Measurements from ENCODE around the gene TSPAN5. TPM values are rescaled to one million over a fixed set of nuclear protein-coding genes. Genes with fewer than 3 reads are reported as not detected.

TSPAN5 gene
- total RNA-seq, 2 experiments from 2014 or later = 18.6 to 21.5 TPM

GRCh38 chr4:98687876-98688275, 29.5 kb upstream of the TSPAN5 start:
- ATAC-seq = no peak
- no peak overlapping the region for H3K4me3 Mint-ChIP-seq

DNA sequence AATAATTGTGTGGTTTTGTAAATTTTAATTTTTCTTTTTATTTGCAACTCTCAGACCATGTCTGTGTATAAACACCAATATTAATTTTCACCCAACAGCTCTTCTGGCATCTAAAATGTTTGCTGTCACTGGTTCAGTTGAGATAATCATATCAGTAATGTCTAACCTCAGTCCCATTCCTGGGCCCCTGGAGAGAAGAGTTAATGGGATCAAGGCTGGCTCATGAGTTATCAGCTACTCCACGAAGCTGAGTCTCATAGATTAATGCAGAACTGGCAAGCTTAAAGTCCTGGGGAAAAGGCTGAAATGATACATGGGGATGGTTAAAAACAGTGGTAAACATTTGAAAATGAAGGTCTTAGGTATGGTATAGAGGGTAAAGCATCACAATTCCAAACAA, 28.4 kb upstream of the TSPAN5 start:
- POLR2A ChIA-PET = no interaction called here
- H3K4me3 Mint-ChIP-seq = no peak overlapping the region
- ATAC-seq (no peak), DNase-seq (no peak)
- peaks cover 6% of the 10 kb centered on the region for H3K9me3 Mint-ChIP-seq (ENCODE audit: insufficient read depth)
- CTCF ChIA-PET = interaction anchor here (1.1 to 1.2 kb wide), 2 partner anchors 45 to 543 kb away, joined by 3 read pairs; no protein-coding TSS in a partner anchor
- H3K27me3 Mint-ChIP-seq (ENCODE audit: low read depth) = no peaks in the 10 kb centered on the region
- H3K36me3 Mint-ChIP-seq (ENCODE audit: low read depth) = peaks cover 5% of the 10 kb centered on the region
- H3K4me1 Mint-ChIP-seq (ENCODE audit: low read depth) = peaks cover 21% of the 10 kb centered on the region
- no peak overlapping the region for H3K27ac Mint-ChIP-seq

More at GRCh38 chr4:98687876-98688275, 29.5 kb upstream of the TSPAN5 start:
- H3K9me3 Mint-ChIP-seq (ENCODE audit: insufficient read depth) = peaks cover 6% of the 10 kb centered on the region
- peaks cover 21% of the 10 kb centered on the region for H3K4me1 Mint-ChIP-seq (ENCODE audit: low read depth)
- CTCF ChIA-PET = interaction anchor here (0.8 to 1.8 kb wide), 3 partner anchors 9 to 544 kb away, joined by 3 to 4 read pairs (median 3); no protein-coding TSS in a partner anchor
- DNase-seq = no peak
- H3K27ac Mint-ChIP-seq = no peak overlapping the region
- POLR2A ChIA-PET = interaction anchor here (0.6 kb wide), 2 partner anchors 30 to 241 kb away, joined by 3 read pairs; no protein-coding TSS in a partner anchor
- no peaks in the 10 kb centered on the region for H3K27me3 Mint-ChIP-seq (ENCODE audit: low read depth)
- H3K36me3 Mint-ChIP-seq (ENCODE audit: low read depth) = peaks cover 5% of the 10 kb centered on the region

DNA sequence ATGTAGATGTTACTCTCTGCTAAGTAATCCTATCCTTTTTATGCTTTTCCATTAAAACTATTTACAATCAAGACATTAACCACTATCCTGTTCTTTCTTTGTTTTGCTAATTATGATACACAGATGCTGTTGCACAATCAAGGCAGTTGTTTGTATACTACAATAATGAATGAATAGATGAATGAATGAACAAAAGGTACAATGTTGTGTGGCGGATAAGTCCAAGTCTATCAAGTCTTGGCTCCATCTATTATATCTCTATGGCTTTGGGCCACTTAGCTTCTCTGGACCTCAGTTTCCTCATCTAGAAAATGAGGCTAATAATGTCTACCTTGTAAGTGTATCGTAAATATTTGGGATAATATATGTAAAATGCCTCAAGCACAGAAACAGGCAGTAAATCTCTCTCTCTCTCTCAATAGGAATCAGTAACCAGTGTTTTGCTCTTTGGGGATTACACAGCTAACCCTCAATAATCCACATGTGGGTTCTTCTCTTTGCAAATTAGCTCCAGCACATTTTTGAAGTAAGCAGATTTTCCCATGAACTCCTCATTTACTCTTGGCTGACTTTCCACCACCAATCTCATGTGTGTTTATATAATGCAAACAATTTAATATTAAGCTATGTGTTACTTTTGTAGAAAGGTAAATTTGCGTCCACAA, 27.8 kb upstream of the TSPAN5 start:
- DNase-seq = no peak
- POLR2A ChIA-PET = interaction anchor here (0.9 kb wide), 1 partner anchor 9 kb away, joined by 3 read pairs; no protein-coding TSS in a partner anchor
- Mint-ChIP-seq H3K9me3 (ENCODE audit: insufficient read depth) (peaks cover 6% of the 10 kb centered on the region), H3K36me3 (ENCODE audit: low read depth) (peaks cover 5% of the 10 kb centered on the region), H3K27ac (no peak overlapping the region), H3K27me3 (ENCODE audit: low read depth) (no peaks in the 10 kb centered on the region), H3K4me1 (ENCODE audit: low read depth) (peaks cover 21% of the 10 kb centered on the region), H3K4me3 (no peak overlapping the region)
- CTCF ChIA-PET = interaction anchor here (1.2 kb wide), 1 partner anchor 44 kb away, joined by 3 read pairs; no protein-coding TSS in a partner anchor
- ATAC-seq = no peak

DNA sequence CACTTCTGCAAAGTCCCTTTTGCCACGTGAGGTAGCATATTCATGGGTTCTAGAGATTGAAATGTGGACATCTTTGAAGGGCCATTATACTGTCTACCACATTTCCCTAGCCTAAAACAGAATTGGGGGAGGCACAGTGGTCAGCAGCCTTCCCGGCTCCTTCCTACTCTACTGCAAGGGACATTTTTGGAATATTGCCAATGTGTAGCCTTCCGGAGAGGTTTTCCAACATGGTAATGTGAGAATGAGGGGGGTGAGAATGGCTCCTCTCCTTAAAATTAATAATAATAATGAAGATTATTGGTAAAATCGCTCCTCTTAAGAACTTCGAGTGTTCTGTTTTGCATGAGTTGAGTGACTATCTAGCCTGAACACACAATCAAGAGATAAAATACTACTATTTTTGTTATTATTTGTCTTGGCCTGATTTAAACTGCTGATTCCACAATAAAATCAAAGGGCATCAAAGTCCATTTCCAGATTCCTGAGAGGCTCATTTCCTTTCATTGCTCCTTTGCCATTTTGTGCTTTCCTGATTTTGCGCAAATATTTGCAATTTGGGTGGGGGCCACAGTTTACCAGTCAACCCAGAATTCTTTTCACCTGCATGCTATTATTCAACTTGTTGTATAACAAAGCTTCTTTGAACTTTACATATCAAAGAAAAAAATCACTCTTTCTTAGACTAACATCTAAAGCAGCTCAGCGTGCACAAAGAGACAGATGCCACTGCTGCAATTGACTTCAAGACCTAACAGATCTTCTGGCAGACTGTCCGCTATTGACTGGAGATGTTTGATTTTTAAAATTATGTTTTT, 27.0 kb upstream of the TSPAN5 start:
- H3K9me3 Mint-ChIP-seq (ENCODE audit: insufficient read depth) = no peaks in the 10 kb centered on the region
- DNase-seq (no peak), ATAC-seq (no peak)
- H3K36me3 Mint-ChIP-seq (ENCODE audit: low read depth) = peaks cover 2% of the 10 kb centered on the region
- H3K4me3 Mint-ChIP-seq = no peak overlapping the region
- H3K4me1 Mint-ChIP-seq (ENCODE audit: low read depth) = peaks cover 21% of the 10 kb centered on the region
- no peaks in the 10 kb centered on the region for H3K27me3 Mint-ChIP-seq (ENCODE audit: low read depth)
- POLR2A ChIA-PET = interaction anchor here (0.9 kb wide), 1 partner anchor 10 kb away, joined by 3 read pairs; no protein-coding TSS in a partner anchor
- no peak overlapping the region for H3K27ac Mint-ChIP-seq
- CTCF ChIA-PET = no interaction called here

- POLR2A ChIA-PET = no interaction called here
- H3K9me3 Mint-ChIP-seq (ENCODE audit: insufficient read depth) = no peaks in the 10 kb centered on the region
- DNase-seq (no peak), ATAC-seq (no peak)
- no peaks in the 10 kb centered on the region for H3K36me3 Mint-ChIP-seq (ENCODE audit: low read depth)
- no peak overlapping the region for H3K27ac Mint-ChIP-seq
- H3K4me3 Mint-ChIP-seq = no peak overlapping the region
- H3K4me1 Mint-ChIP-seq (ENCODE audit: low read depth) = no peaks in the 10 kb centered on the region
- CTCF ChIA-PET = no interaction called here
- H3K27me3 Mint-ChIP-seq (ENCODE audit: low read depth) = no peaks in the 10 kb centered on the region
Measured at GRCh38 chr4:98682719-98683118, 24.3 kb upstream of the TSPAN5 start.

- Mint-ChIP-seq H3K9me3 (ENCODE audit: insufficient read depth) (no peaks in the 10 kb centered on the region), H3K4me1 (ENCODE audit: low read depth) (no peaks in the 10 kb centered on the region), H3K36me3 (ENCODE audit: low read depth) (no peaks in the 10 kb centered on the region), H3K27ac (no peak overlapping the region), H3K4me3 (no peak overlapping the region), H3K27me3 (ENCODE audit: low read depth) (peaks cover 2% of the 10 kb centered on the region)
- ChIA-PET POLR2A (no interaction called here), CTCF (no interaction called here)
- DNase-seq (no peak), ATAC-seq (no peak)
Measured at GRCh38 chr4:98680806-98681205, 22.4 kb upstream of the TSPAN5 start.

DNA sequence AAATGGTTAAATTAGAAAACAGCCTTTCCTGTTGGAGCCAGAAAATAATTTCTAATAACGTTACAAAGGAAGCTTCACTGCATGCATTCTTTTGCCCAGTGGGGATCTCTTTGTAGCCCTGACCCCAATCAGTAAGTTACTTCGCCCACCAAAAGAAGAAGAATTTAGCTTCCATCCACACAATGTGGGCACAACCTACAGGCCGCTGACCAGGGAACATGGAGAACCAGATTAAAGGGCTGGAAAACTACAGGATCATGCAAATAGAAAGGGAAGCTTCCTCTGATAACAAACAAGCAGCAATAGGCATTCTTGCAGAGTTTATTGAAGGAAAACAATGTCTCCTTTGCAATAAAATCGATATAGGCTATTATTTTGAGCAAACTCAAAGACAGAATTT, 21.3 kb upstream of the TSPAN5 start:
- Mint-ChIP-seq H3K4me3 (no peak overlapping the region), H3K36me3 (ENCODE audit: low read depth) (no peaks in the 10 kb centered on the region), H3K9me3 (ENCODE audit: insufficient read depth) (no peaks in the 10 kb centered on the region), H3K4me1 (ENCODE audit: low read depth) (no peaks in the 10 kb centered on the region), H3K27me3 (ENCODE audit: low read depth) (peaks cover 2% of the 10 kb centered on the region), H3K27ac (no peak overlapping the region)
- POLR2A ChIA-PET = no interaction called here
- DNase-seq (no peak), ATAC-seq (no peak)
- CTCF ChIA-PET = interaction anchor here (1.1 kb wide), 1 partner anchor 8 kb away, joined by 3 read pairs; no protein-coding TSS in a partner anchor

GRCh38 chr4:98677799-98678198, 19.4 kb upstream of the TSPAN5 start:
- ChIA-PET CTCF (no interaction called here), POLR2A (interaction anchor here (0.6 to 1.0 kb wide), 2 partner anchors 15 to 252 kb away, joined by 3 read pairs; no protein-coding TSS in a partner anchor)
- ATAC-seq = no peak
- Mint-ChIP-seq H3K9me3 (ENCODE audit: insufficient read depth) (no peaks in the 10 kb centered on the region), H3K4me3 (no peak overlapping the region), H3K27me3 (ENCODE audit: low read depth) (peaks cover 2% of the 10 kb centered on the region), H3K36me3 (ENCODE audit: low read depth) (no peaks in the 10 kb centered on the region), H3K4me1 (ENCODE audit: low read depth) (peaks cover 11% of the 10 kb centered on the region), H3K27ac (no peak overlapping the region)
- no peak for DNase-seq

DNA sequence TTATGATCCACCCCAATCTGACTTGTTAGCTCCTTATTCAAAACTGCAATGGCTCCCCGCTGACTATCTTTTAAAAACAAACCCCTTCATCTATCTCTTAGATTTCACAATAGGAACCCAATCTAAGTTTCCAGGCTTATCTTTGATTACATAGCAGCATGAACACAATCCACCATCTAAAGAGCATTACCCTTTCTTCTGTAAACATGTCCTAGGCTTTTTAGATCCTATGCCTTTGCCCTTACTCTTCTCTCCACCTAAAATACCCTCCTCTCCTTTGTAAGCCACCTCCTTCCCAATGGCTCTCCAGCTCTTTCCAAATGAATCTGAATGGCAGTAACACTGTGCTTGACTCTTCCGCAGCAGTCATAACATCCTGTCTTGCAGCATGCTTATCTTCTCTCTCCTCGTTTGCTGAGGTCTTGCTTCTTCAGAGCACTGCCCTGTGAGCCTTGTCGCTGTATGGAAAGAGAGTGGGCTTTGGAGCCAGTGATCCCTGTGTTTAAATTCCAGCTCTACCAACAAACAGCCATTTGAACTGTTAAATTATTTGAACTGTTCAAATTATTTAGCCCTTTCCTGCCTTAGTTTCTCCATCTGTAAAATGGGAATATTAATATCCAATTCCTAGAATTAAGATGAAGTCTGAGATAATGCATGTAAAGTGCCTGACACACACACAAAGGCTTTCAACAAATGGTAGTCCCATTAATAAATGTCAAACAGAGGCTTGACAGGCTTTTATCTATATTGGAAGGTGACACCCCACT, 16.2 kb upstream of the TSPAN5 start:
- H3K4me1 Mint-ChIP-seq (ENCODE audit: low read depth) = peaks cover 17% of the 10 kb centered on the region
- ChIA-PET POLR2A (no interaction called here), CTCF (interaction anchor here (1.0 kb wide), 1 partner anchor 19 kb away, joined by 3 read pairs; no protein-coding TSS in a partner anchor)
- DNase-seq (no peak), ATAC-seq (no peak)
- H3K27me3 Mint-ChIP-seq (ENCODE audit: low read depth) = peaks cover 2% of the 10 kb centered on the region
- H3K36me3 Mint-ChIP-seq (ENCODE audit: low read depth) = no peaks in the 10 kb centered on the region
- no peaks in the 10 kb centered on the region for H3K9me3 Mint-ChIP-seq (ENCODE audit: insufficient read depth)
- no peak overlapping the region for H3K4me3 Mint-ChIP-seq
- no peak overlapping the region for H3K27ac Mint-ChIP-seq

DNA sequence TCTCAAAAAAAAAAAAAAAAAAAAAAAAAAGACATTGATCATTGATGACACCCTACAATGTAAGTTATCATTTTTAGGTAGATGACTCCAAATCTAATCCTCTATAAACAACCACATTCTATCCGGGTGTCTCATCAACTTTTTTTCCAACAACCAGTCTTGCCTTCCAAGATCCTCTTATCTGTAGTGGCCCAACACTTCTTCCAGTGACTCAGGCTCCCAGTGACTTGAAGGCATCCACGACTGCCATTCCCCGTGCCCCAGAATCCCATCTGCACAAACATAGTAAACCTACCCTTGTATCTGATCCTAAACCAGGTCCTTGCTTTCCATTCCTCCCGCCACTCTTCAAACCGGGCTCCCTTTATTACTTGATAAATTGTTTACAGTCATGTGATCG, 15.6 kb upstream of the TSPAN5 start:
- H3K9me3 Mint-ChIP-seq (ENCODE audit: insufficient read depth) = no peaks in the 10 kb centered on the region
- peaks cover 2% of the 10 kb centered on the region for H3K27me3 Mint-ChIP-seq (ENCODE audit: low read depth)
- ChIA-PET CTCF (no interaction called here), POLR2A (no interaction called here)
- DNase-seq = no peak
- peaks cover 17% of the 10 kb centered on the region for H3K4me1 Mint-ChIP-seq (ENCODE audit: low read depth)
- ATAC-seq = no peak
- no peaks in the 10 kb centered on the region for H3K36me3 Mint-ChIP-seq (ENCODE audit: low read depth)
- no peak overlapping the region for H3K27ac Mint-ChIP-seq
- no peak overlapping the region for H3K4me3 Mint-ChIP-seq

DNA sequence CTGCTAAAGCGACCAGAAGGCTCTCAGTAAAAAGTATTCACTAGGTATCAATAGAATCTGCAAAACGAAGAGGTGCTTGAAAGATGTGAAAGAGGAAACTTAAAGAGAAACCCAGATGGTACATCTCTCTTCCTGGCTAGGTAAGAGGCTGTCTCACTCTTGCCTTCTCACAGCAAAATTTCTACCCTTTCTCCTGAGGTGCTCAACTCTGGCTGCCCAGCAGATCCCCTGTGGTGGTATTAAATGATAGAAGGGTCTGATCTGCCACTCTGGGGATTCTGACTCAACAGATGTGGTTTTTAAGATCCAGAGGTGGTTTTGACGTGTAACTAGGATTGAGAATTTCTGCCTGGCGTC, 14.9 kb upstream of the TSPAN5 start:
- H3K36me3 Mint-ChIP-seq (ENCODE audit: low read depth) = no peaks in the 10 kb centered on the region
- CTCF ChIA-PET = interaction anchor here (1.1 kb wide), 1 partner anchor 172 kb away, joined by 3 read pairs; no protein-coding TSS in a partner anchor

More for the DNA sequence above, 14.9 kb upstream of the TSPAN5 start:
- H3K4me1 Mint-ChIP-seq (ENCODE audit: low read depth) = peaks cover 17% of the 10 kb centered on the region
- peaks cover 2% of the 10 kb centered on the region for H3K27me3 Mint-ChIP-seq (ENCODE audit: low read depth)
- POLR2A ChIA-PET = no interaction called here
- DNase-seq = no peak
- no peaks in the 10 kb centered on the region for H3K9me3 Mint-ChIP-seq (ENCODE audit: insufficient read depth)
- peak overlapping the region; percentile 12 for H3K4me3 Mint-ChIP-seq
- ATAC-seq = no peak
- no peak overlapping the region for H3K27ac Mint-ChIP-seq
